ENCODE results near the gene GOLIM4. TPM values are rescaled to one million over a fixed set of nuclear protein-coding genes. Genes with fewer than 3 reads are reported as not detected.

The GOLIM4 gene
- total and polyA plus RNA-seq, 7 donors = 12.3 to 37.4 (median 27.2) TPM

GRCh38 chr3:167983583-167983982, 112.1 kb downstream of the GOLIM4 start:
- TF ChIP-seq POLR2A (IDR thresholded peaks at IDR 0.05) (no peak), EP300 (IDR thresholded peaks at IDR 0.05) (no peak), CTCF (IDR thresholded peaks at IDR 0.05) (no peak)
- intact Hi-C loops (cut with DNase I) = no loop called here
- DNase-seq = no peak
- 31 to 62% methylated on average over 2 of the region's 2 CpGs for WGBS, 2 donors
- H3K9me3 ChIP-seq = no peaks in the 10 kb centered on the region
- no peak overlapping the region for H3K4me3 ChIP-seq
- H3K27me3 ChIP-seq = no peaks in the 10 kb centered on the region
- H3K27ac ChIP-seq = no peak overlapping the region
- no peaks in the 10 kb centered on the region for H3K36me3 ChIP-seq
- H3K4me1 ChIP-seq = no peaks in the 10 kb centered on the region

- no peak for TF ChIP-seq EP300 (IDR thresholded peaks at IDR 0.05)
- Histone ChIP-seq H3K27ac (no peak overlapping the region), H3K9me3 (no peaks in the 10 kb centered on the region), H3K36me3 (no peaks in the 10 kb centered on the region), H3K27me3 (no peaks in the 10 kb centered on the region), H3K4me3 (no peak overlapping the region), H3K4me1 (no peaks in the 10 kb centered on the region)
- intact Hi-C loops (cut with DNase I) = no loop called here
- WGBS, 2 donors = 37 to 81% methylated on average over 1 of the region's 1 CpG
- DNase-seq = no peak
Observed at GRCh38 chr3:167978486-167978885, 117.2 kb downstream of the GOLIM4 start.

GRCh38 chr3:167978071-167978470, 117.7 kb downstream of the GOLIM4 start:
- intact Hi-C loops (cut with DNase I) = no loop called here

GRCh38 chr3:167976516-167977361, 119.0 kb downstream of the GOLIM4 start:
- Histone ChIP-seq H3K4me1 (no peaks in the 10 kb centered on the region), H3K27me3 (no peaks in the 10 kb centered on the region), H3K4me3 (no peak overlapping the region), H3K36me3 (no peaks in the 10 kb centered on the region), H3K27ac (no peak overlapping the region), H3K9me3 (no peaks in the 10 kb centered on the region)
- DNase-seq = no peak
- no peak for TF ChIP-seq EP300 (IDR thresholded peaks at IDR 0.05)
- TF ChIP-seq POLR2A (IDR thresholded peaks at IDR 0.05) = no peak
- no peak for TF ChIP-seq CTCF (IDR thresholded peaks at IDR 0.05)
- intact Hi-C loops (cut with DNase I) = no loop called here
- 71 to 88% methylated on average over 8 of the region's 8 CpGs for WGBS, 2 donors

More at GRCh38 chr3:167978071-167978470, 117.7 kb downstream of the GOLIM4 start:
- no peaks in the 10 kb centered on the region for H3K9me3 ChIP-seq
- no peak for DNase-seq
- no peak overlapping the region for H3K27ac ChIP-seq
- H3K4me1 ChIP-seq = no peaks in the 10 kb centered on the region
- H3K36me3 ChIP-seq = no peaks in the 10 kb centered on the region
- H3K27me3 ChIP-seq = no peaks in the 10 kb centered on the region
- 9 to 54% methylated on average over 3 of the region's 3 CpGs for WGBS, 2 donors
- TF ChIP-seq CTCF (IDR thresholded peaks at IDR 0.05) = no peak
- no peak for TF ChIP-seq EP300 (IDR thresholded peaks at IDR 0.05)
- no peak for TF ChIP-seq POLR2A (IDR thresholded peaks at IDR 0.05)
- TF ChIP-seq POLR2AphosphoS5 (IDR thresholded peaks at IDR 0.05) = no peak
- H3K4me3 ChIP-seq = no peak overlapping the region

- Histone ChIP-seq H3K4me1 (no peaks in the 10 kb centered on the region), H3K36me3 (no peaks in the 10 kb centered on the region), H3K4me3 (no peak overlapping the region), H3K9me3 (no peaks in the 10 kb centered on the region), H3K27me3 (no peaks in the 10 kb centered on the region), H3K27ac (no peak overlapping the region)
- intact Hi-C loops (cut with DNase I) = no loop called here
- TF ChIP-seq POLR2AphosphoS5 (IDR thresholded peaks at IDR 0.05) = no peak
- TF ChIP-seq EP300 (IDR thresholded peaks at IDR 0.05) = no peak
- no peak for TF ChIP-seq CTCF (IDR thresholded peaks at IDR 0.05)
- TF ChIP-seq POLR2A (IDR thresholded peaks at IDR 0.05) = no peak
- no peak for DNase-seq
Observed at GRCh38 chr3:167973901-167974300, 121.8 kb downstream of the GOLIM4 start.
